Stimulated activated CD8-positive, alpha-beta memory T cell treated with anti-CD3 and anti-CD28 coated beads, Interleukin-15, amount 100 ng/mL, for 1 hour (primary cell): ENCODE data around the gene SPATA33.
A peak's percentile ranks its signal among the peaks of the same experiment; 100 is the strongest.

ENCODE experiments used
- DNase-seq: peaks from one replicate; pipeline ENCODE4 v3.0.0-alpha.2; 2020; ENCODE audit warnings: low read depth

The SPATA33 gene

GRCh38 chr16:89657442-89658220, at the start of gene SPATA33, which contains the start of gene CHMP1A:
Gene SPATA33 (plus strand): TSS chr16:89657836. CDS start chr16:89657912, 76 bp downstream.
Gene CHMP1A (minus strand): TSS chr16:89657708. CDS start chr16:89657588, 120 bp downstream.
- DNase-seq = peak; percentile 83

DNA sequence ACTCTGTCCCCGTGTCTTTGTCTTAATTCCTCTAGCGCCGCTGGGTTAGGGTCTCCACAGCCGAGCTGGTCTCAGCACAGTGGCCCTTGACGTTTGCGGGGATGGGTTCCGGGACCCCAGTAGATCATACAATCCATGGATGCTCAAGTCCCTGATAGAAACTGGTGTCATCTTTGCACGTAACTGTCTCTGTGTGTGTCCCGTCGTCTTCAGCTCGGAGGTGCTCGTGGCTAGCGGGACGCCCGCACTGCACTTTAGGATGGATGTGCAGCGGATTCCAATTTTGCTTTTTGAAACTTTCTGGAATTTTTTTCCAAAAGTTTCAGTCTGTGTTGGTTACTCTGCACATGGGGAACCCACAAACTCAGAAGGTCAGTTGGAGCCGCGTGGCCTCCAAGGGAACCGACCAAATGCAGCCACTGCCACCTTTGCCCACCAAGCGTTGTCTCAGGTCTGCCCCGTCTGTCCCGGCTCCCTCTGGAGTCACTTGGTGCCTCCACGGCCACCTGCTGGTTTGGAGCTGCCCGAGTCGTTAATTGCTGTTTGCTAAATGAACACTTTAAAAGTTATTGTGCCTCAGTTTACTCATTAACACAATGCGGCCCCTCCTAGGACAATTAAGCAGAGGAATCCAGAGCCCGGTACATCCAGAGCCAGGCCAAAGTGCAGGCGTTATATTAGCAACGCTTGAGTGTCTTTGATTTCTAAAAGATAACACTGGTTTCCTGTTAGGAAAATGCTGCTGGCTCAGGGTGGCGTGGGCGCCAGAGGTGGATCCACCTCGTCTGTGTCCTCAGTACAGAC, 49.5 kb upstream of the SPATA33 start:
- DNase-seq = no peak

DNA sequence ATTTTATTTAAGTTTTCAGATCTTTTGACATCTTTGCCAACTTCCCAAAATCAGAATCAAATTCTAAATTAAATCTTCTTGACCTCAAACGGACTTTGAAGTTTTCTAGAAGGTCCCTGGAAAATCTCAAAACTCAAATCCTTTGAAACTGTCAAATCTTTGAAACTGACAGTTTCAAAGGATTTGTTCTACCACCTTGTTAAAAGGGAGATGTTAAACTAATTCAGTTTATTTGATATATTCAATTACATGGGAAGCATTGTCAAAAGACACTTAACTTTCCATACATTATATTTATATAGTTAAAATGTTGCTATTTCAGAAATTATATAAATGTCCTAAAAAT, 47.6 kb upstream of the SPATA33 start:
- DNase-seq = no peak

DNA sequence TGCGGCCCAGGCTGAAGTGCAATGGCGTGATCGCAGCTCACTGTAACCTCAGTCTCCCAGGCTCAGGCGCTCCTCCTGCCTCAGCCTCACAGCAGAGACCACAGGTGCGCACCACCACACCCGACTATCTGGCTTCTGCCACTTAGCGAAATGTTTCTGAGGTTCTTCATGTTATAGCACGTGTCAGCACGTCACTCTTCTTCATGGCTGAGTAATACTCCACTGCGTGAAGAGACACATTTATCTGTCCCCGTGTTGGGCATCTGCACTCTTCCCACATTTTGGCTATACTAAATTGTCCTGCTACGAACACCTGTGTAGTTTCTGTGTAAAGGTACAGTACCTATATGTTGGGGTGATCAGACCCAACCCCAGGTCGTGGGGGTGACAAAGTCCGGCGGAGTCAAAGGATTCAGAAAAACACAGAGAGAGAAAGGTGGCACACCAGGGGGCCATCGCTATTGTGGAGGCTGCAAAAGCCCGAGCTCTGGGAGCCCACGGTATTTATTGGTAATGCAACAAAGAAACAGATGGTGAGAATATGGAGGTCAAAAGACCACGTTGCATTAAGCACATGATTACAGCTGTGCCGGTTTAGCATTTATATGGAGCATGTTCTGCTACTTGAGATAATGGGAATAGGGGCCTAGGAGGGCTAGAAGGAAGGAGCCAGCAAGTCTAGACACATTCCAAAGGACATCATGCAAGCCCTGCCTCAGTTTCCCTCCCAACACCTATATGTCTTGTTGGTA, 45.0 kb upstream of the SPATA33 start:
- DNase-seq = no peak

DNA sequence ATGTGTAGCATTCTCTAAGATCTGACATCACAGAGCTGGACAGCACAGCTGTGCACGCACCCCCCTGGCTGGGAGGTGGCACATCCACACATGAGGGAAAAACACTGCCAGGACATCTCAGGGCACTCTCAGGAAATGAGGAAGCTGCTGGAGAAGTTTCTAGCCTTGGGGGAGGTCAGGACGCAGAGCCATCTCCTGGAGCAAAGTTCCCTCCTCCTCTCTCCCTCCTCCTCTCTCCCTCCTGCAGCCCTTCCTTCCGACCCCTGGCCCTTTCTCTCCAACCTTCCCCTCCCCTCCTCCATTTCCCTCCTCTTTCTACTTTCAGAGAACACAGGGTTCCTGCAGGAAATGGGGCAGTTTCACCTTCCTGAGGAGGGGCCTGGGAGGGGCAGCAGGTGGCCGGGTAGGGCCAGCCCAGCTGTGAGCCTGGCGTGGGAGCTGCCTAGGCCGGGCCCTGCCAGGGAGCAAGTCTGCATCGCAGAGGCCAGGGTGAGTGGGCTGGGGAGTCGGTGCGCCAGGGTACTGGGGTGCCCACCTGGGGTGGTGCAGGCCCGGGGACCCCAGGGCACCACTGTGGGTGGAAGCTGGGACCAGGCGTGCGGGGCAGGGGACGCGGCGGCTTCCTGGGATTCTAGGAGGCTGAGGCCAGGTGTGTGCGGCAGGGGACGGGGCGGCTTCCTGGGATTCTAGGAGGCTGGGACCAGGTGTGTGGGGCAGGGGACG, 44.2 kb upstream of the SPATA33 start, which contains the start of gene DPEP1:
Gene DPEP1 (plus strand): TSS at position 412 of the 723 bp plus-strand sequence. CDS start 16,769 bp downstream, outside the sequence.
- DNase-seq = no peak

- no peak for DNase-seq
These were observed 43.6 kb upstream of the SPATA33 start for GRCh38 chr16:89613954-89614459.

DNA sequence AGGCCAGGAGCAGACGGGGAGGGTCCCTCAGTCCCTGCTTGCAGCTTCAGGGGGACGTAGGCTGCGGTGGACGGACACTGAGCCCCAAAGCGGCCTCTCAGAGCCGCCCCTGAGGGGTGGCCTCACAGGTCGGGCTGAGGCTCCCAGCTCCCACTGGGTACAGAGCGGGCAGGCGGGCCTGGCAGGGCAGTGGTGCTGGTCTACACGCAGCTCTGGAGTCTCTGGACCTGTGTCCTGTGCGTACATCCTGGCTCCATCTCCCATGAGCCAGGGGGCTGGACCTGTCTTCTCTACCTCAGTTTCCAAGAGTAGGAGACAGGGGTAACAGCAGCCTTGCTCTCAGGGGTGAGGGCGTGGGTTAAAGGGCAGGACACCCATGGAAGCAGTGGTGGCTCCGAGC, 42.5 kb upstream of the SPATA33 start:
- DNase-seq = no peak

- DNase-seq = no peak
These were observed 42.0 kb upstream of the SPATA33 start for GRCh38 chr16:89615596-89616090.

DNA sequence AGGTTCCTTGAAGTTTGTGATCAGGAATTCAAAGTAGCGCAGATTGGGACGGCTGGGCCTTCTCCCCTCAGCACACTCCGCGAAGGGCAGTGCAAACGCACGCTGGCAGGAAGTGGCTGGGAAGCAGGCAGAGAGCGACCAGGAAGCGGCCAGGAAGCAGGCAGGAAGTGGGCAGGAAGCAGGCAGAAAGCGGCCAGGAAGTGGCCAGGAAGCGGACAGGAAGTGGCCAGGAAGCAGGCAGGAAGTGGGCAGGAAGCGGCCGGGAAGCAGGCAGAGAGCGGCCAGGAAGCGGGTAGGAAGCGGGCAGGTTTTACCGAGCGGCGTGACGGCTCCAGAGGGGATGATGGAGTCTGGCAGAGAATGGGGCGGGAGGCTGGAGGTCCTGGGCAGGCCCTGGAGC, 41.0 kb upstream of the SPATA33 start:
- DNase-seq = no peak

DNA sequence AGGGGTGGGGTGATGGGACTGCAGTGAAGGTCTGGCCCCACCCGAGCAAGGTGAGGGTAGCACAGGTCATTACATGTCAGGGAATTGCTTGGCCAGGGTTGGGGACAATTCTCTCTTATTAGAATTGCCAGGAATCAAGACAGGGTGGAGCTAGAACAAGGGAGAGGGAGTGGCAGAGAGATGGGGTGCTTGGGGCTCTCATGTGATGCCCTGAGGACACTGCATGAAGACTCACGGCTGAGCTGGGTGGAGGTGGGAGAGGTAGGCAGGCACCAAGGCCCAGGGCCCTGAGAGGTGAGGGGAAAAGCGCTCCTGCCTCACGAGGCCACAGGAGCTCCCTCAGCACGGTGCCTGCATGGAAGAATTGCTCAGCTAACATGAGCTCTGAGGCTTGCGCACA, 40.6 kb upstream of the SPATA33 start:
- no peak for DNase-seq

GRCh38 chr16:89618109-89618998, 39.3 kb upstream of the SPATA33 start:
- no peak for DNase-seq

GRCh38 chr16:89619840-89620239, 37.8 kb upstream of the SPATA33 start:
- DNase-seq = no peak

GRCh38 chr16:89620406-89620841, 37.2 kb upstream of the SPATA33 start:
- DNase-seq = no peak

DNA sequence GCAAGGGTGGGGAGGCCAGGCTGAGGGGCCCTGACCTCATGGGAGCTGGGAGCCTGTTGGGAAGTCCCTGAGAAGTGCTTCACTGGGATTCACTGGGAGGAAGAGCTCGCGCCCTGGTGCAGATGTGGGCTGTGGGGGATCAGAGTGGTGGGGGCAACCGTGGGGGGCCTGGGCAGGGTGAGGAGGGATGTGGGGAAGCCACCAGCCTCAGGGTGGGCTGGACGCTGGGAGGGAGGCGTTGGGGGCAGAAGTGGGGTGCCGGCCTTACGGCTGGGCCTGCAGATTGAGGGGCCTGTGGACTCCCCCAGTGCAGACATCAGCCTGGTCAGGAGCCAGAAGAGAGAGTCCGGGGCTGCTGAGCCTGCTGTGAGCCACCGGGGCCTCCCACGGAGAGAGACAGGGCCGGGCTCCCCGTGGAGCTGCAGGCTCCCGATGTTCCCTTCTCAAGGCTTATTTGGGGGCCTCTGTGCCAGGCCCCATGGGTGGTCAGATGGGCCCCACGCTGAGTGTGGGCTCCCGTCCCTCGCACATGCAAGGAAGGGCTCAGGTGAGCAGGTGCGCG, 36.4 kb upstream of the SPATA33 start:
- DNase-seq = no peak

DNA sequence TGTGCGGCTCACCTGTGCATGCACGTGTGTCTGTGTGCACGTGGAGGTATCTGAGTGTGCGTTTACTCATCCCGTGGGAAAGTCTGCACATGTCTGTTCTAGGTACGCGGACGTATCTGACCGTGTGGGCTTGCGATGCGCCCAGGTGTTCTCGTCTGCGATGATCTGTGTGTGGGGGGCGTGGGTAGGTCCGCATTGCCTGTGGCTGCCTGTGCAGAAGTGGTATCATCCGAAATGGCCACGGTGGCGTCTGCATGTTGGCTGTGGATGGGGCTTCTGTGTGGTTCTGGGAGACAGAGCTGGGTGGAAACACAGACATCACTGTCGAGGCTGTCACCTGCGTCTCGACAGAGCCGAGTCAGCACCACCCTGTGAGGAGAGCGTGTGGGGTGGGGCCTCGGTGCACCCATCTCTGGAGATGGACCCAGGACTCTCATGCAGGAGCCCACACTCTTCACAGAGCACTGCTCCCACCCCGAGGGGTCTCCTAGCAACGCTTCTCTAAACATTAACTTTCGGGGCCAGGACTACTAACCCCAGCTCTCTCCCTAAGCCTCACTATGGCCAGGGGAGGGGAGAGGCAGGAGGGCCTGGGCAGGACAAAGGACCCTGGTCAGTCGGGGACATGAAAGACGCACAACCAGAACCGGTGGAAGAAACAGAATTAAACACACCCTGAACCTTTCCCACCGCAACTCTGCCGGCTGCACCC, 35.8 kb upstream of the SPATA33 start:
- DNase-seq = no peak

GRCh38 chr16:89623511-89624261, 34.0 kb upstream of the SPATA33 start:
- no peak for DNase-seq

DNA sequence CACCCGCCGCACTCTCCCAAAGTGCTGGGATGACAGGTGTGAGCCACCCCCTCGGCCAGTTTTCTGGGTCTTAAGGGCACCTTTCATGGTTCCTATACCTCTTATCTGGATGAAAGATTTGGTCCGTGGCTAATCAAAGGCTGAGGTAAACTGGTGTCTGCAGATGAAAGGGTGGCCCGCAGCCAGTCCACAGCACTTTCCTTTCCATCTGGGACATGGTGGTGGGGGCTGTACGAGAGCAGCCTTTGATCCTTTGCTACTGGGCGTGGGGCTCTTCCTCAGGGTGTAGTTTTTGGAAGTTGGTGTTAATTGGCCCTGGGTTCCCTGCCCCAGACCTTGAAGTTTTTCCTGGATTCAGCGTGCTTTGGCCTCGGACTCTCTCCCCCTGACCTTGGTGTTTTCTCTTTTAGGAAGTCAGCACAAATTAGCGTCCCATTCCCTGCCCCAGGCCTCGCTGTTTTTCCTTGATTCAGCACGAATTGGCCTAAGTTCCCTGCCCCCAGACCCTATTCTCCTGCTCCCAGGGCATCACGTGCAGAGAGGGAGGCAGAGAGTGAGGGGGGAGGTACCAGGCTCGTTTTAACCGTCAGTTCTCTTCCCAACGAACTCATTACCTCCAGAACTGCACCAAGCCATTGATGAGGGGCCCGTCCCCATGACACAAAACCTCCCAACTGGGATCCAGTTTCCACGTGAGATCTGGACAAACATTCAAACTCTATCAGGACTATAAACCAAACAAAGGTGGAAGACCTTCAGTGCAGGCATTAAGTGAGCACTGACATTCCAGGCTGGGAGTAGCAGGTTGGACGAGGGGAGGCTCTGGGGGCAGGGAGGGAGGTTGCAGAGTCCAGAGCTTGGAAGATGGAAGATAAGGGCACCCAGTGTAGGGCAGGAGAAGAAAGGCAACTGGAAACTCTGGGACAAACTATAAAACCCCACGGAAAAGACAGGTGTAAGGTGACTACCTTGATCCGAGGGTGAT, 32.6 kb upstream of the SPATA33 start:
- no peak for DNase-seq
